ENCODE measurements around the gene MRGPRX3. TPM values are rescaled to one million over a fixed set of nuclear protein-coding genes. Genes with fewer than 3 reads are reported as not detected.

MRGPRX3 gene
- total RNA-seq, 2 experiments from 2014 or later = not detected

DNA sequence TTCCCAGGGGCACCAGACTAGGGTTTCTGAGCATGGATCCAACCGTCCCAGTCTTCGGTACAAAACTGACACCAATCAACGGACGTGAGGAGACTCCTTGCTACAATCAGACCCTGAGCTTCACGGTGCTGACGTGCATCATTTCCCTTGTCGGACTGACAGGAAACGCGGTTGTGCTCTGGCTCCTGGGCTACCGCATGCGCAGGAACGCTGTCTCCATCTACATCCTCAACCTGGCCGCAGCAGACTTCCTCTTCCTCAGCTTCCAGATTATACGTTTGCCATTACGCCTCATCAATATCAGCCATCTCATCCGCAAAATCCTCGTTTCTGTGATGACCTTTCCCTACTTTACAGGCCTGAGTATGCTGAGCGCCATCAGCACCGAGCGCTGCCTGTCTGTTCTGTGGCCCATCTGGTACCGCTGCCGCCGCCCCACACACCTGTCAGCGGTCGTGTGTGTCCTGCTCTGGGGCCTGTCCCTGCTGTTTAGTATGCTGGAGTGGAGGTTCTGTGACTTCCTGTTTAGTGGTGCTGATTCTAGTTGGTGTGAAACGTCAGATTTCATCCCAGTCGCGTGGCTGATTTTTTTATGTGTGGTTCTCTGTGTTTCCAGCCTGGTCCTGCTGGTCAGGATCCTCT, 41.0 kb downstream of the MRGPRX3 start:
- no peaks in the 10 kb centered on the region for H3K4me1 Mint-ChIP-seq (ENCODE audit: low read depth)
- CTCF ChIA-PET = no interaction called here
- POLR2A ChIA-PET = no interaction called here
- no peak for DNase-seq
- H3K27ac Mint-ChIP-seq = no peak overlapping the region
- no peak for ATAC-seq
- intact Hi-C loops (cut with micrococcal nuclease) = no loop called here
- H3K27me3 Mint-ChIP-seq = peaks cover 17% of the 10 kb centered on the region
- H3K4me3 Mint-ChIP-seq = no peak overlapping the region
- no peaks in the 10 kb centered on the region for H3K9me3 Mint-ChIP-seq
- TF ChIP-seq, protein P1, sequence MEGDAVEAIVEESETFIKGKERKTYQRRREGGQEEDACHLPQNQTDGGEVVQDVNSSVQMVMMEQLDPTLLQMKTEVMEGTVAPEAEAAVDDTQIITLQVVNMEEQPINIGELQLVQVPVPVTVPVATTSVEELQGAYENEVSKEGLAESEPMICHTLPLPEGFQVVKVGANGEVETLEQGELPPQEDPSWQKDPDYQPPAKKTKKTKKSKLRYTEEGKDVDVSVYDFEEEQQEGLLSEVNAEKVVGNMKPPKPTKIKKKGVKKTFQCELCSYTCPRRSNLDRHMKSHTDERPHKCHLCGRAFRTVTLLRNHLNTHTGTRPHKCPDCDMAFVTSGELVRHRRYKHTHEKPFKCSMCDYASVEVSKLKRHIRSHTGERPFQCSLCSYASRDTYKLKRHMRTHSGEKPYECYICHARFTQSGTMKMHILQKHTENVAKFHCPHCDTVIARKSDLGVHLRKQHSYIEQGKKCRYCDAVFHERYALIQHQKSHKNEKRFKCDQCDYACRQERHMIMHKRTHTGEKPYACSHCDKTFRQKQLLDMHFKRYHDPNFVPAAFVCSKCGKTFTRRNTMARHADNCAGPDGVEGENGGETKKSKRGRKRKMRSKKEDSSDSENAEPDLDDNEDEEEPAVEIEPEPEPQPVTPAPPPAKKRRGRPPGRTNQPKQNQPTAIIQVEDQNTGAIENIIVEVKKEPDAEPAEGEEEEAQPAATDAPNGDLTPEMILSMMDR (IDR thresholded peaks at IDR 0.05) = no peak
- H3K36me3 Mint-ChIP-seq (ENCODE audit: low read depth) = no peaks in the 10 kb centered on the region

Other genes starting within 250 kb of the MRGPRX3 start
- gene SERGEF, start 119.5 kb upstream of the MRGPRX3 start, total RNA-seq = 10 to 100 TPM; 56.2 to 64.4 TPM
- under 1 TPM; 0.18 to 0.23 TPM for gene TPH1, start 86.3 kb upstream of the MRGPRX3 start, total RNA-seq
- 10 to 100 TPM; 38.1 to 39.9 TPM for gene SAAL1, start 26.5 kb upstream of the MRGPRX3 start, total RNA-seq
- gene MRGPRX4, start 40.3 kb downstream of the MRGPRX3 start, total RNA-seq = not detected
- not detected for gene SAA4, start 104.2 kb downstream of the MRGPRX3 start, total RNA-seq
- not detected for gene SAA2, start 116.1 kb downstream of the MRGPRX3 start, total RNA-seq
- gene SAA1, start 133.7 kb downstream of the MRGPRX3 start, total RNA-seq = not detected
- gene HPS5, start 189.6 kb downstream of the MRGPRX3 start, total RNA-seq = 10 to 100 TPM; 16.0 to 17.2 TPM
- gene GTF2H1, start 190.0 kb downstream of the MRGPRX3 start, total RNA-seq = 10 to 100 TPM; 44.5 to 46.6 TPM